ENCODE results near the gene HOXA13. TPM values are rescaled to one million over a fixed set of nuclear protein-coding genes. Genes with fewer than 3 reads are reported as not detected.

The HOXA13 gene
- total RNA-seq, 4 donors from 2014 or later, result not detected

DNA sequence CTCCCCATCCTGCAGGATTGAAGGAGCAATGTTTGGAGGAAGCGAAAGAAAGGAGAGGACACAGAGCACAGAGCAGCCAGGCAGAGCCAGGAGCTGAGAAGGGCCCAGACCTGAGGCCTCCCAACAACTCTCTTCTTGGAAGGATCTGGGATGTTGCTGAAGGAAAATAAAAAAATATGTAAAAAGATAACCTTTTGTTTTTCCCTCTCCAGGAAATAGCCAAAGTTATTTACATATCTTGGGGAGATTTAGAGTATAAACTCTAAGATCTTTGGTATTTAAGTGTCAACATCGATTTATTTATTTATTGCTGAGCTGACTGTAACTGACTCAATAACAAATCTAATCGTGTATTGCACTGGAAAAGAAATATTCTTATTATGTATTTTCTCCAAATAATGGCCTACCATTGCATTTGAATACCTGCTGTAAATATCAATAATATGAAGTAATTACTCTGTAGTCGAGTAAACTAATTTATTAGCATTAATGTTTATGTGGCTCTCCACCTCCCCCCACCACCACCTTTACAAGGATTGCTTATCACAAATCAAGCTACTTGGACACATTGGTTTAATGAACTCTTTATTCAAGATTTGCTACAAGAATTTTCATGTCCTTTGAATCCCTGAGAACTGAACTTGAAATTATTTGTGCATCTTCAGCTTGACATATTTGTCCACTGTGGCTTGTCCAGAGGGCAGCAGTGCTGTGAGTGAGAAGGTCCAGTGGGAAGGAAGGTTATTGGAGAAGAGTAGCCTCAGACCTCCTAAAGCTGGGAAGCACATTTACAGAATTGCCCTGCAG lies 13.0 kb downstream of the HOXA13 start:
- Histone ChIP-seq H3K4me1 (peaks cover 5 to 42% (median 22%) of the 10 kb centered on the region in 4 donors), H3K36me3 (no peaks in the 10 kb centered on the region), H3K4me3 (no peak overlapping the region), H3K27ac (no peak overlapping the region), H3K27me3 (peaks cover 8 to 80% of the 10 kb centered on the region in 2 donors), H3K9me3 (no peaks in the 10 kb centered on the region)
- peak in 1 of 3 donors; percentile 21 for DNase-seq
- no peak for TF ChIP-seq POLR2A (IDR thresholded peaks at IDR 0.05)
- TF ChIP-seq, protein P1, sequence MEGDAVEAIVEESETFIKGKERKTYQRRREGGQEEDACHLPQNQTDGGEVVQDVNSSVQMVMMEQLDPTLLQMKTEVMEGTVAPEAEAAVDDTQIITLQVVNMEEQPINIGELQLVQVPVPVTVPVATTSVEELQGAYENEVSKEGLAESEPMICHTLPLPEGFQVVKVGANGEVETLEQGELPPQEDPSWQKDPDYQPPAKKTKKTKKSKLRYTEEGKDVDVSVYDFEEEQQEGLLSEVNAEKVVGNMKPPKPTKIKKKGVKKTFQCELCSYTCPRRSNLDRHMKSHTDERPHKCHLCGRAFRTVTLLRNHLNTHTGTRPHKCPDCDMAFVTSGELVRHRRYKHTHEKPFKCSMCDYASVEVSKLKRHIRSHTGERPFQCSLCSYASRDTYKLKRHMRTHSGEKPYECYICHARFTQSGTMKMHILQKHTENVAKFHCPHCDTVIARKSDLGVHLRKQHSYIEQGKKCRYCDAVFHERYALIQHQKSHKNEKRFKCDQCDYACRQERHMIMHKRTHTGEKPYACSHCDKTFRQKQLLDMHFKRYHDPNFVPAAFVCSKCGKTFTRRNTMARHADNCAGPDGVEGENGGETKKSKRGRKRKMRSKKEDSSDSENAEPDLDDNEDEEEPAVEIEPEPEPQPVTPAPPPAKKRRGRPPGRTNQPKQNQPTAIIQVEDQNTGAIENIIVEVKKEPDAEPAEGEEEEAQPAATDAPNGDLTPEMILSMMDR (IDR thresholded peaks at IDR 0.05), result no peak

DNA sequence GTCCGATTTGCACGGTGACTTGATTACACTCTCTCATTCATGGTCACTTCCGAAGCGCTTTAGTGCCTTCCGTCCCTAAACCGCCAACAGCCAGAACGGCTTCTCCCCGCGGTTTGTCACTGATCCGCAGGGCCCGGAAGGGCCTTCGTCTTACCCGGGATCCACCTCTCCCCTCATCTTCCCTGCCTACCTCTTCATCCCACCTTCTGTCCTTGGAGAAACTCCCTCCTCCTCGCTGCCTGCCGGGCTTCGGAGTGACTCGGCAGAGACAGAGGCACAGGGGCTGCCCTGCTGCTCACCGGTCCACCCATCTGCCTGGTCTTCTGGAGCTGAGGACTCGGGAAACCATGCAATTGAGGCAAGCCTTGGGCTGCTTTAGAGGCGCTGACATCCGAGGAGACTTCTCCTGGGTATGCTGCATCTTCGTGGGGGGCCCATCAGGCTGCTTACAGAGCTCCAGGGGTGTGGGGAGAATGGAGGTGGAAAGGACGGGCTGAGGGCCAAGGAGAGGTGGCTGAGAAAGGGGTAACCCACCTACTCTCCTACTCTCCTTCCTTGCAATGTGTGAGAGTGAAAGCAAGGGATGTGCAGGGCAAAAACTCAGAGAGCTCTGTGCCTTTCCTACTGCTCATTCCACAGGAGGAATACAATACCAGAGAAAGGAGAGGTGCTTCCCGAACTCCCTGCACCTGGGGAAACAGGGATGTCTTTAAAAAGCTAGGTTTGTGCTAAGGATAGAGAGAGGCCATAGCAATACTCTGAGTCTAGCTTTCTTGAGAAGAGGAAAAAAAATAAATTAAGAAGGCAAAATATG lies 13.8 kb downstream of the HOXA13 start:
- H3K4me3 ChIP-seq, result peak overlapping the region in 1 of 4 donors; percentile 52
- peak in 2 of 3 donors; percentile 44 to 47 for DNase-seq
- H3K36me3 ChIP-seq, result no peaks in the 10 kb centered on the region
- H3K27ac ChIP-seq, result no peak overlapping the region
- H3K27me3 ChIP-seq, result peaks cover 8 to 72% of the 10 kb centered on the region in 2 donors
- no peak for TF ChIP-seq POLR2A (IDR thresholded peaks at IDR 0.05)
- TF ChIP-seq, protein P1 (IDR thresholded peaks at IDR 0.05), result no peak
- peaks cover 5 to 40% (median 22%) of the 10 kb centered on the region in 4 donors for H3K4me1 ChIP-seq
- H3K9me3 ChIP-seq, result no peaks in the 10 kb centered on the region

DNA sequence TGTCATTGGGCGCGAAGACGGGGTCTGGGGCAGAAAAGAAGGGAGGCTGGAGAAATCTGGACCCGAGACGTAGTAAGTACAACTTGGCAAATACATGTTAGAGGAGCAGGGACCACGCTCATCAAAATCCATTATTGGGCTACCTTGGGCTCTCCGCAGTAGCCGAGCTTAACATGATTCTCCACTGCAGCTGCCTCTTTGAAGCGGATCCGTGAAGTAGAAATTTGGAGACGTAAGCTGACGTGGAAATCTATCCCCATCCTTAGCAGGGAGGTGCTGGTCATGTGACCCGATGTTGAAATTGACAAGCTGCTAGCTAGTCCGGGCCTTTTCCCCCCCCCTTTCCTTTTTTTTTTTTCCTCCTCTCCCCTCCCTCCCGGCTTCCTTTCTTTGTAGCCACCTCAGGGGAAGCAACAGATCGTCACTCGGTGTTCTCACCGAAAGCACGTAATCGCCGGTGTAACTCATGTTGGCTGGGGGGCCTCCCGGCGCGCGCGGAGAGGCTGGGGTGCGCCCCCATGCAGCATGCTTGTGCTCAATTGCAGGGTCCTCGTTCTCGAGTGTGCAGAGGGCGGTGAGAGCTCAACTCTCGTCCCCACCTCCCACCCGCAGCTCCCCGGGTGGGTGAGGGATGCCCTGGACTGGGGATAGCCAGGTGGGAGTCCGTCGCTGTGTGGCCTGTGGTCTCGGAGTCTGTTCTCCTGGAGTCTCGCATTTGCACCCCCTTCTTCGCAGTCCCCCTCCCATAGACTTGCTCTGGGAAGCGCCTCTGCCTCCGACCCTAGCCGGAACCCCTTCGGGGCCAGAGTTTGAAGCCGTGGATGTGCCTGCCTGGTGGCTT lies 14.7 kb downstream of the HOXA13 start, which contains the start of gene HOXA11:
Gene HOXA11 (minus strand): TSS at position 220 of the 841 bp plus-strand sequence. CDS start 88 bp downstream, at position 132.
- no peaks in the 10 kb centered on the region for H3K9me3 ChIP-seq
- peaks cover 8 to 66% of the 10 kb centered on the region in 2 donors for H3K27me3 ChIP-seq
- H3K36me3 ChIP-seq, result no peaks in the 10 kb centered on the region
- H3K4me3 ChIP-seq, result peak within 1 kb of the TSS; percentile 20 to 63 (median 46)
- peaks cover 5 to 40% (median 22%) of the 10 kb centered on the region in 4 donors for H3K4me1 ChIP-seq
- H3K27ac ChIP-seq, result peak within 1 kb of the TSS in 1 of 4 donors; percentile 2
- DNase-seq, result peak in 2 of 3 donors; percentile 49 to 53
- no peak for TF ChIP-seq POLR2A (IDR thresholded peaks at IDR 0.05)
- TF ChIP-seq, protein P1 (IDR thresholded peaks at IDR 0.05), result no peak

DNA sequence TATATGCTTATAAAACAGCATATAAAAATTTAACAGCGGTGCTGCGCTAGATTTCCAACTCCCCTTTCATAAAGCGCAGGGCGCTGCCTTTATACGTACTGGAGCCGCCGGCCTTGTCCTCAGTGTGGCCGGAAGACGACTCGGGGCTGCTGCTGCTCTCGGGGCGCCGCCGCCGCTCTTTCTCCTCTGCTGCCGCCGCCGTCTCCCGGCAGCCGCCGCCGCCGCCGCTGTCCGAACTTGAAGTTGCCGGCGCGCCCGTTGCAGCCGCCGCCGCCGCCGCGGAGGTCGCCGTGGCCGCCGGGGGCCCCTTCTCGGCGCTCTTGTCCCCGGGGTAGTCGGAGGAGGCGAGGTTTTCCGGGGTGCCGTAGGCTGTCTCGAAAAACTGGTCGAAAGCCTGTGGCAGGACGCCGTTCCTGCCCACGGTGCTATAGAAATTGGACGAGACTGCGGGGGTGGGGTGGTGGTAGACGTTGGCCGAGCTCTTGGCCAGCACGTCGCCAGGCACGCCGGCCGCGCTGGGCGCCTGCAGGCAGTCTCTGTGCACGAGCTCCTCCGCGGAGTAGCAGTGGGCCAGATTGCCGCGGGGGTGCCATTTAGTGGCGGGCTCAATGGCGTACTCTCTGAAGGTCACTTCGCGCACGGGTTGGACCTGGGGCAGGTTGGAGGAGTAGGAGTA lies 15.4 kb downstream of the HOXA13 start:
- no peaks in the 10 kb centered on the region for H3K9me3 ChIP-seq
- peaks cover 5 to 46% (median 22%) of the 10 kb centered on the region in 4 donors for H3K4me1 ChIP-seq
- H3K36me3 ChIP-seq, result no peaks in the 10 kb centered on the region
- peaks cover 8 to 66% of the 10 kb centered on the region in 2 donors for H3K27me3 ChIP-seq
- peak overlapping the region in 1 of 4 donors; percentile 2 for H3K27ac ChIP-seq
- peak in 2 of 3 donors; percentile 64 to 68 for DNase-seq
- H3K4me3 ChIP-seq, result peak overlapping the region; percentile 20 to 63 (median 46)
- TF ChIP-seq POLR2A (IDR thresholded peaks at IDR 0.05), result no peak
- TF ChIP-seq, protein P1 (IDR thresholded peaks at IDR 0.05), result no peak

Measured in Peyer's patch (tissue), 4 donors.